Lung (tissue), 12 donors: Measurements from ENCODE around the gene KYNU. TPM values are rescaled to one million over a fixed set of nuclear protein-coding genes. Genes with fewer than 3 reads are reported as not detected.

ENCODE experiments used
- ATAC-seq: fragments of 200-7000 bp; cut with Tn5 transposase; one replicate; pipeline ENCODE4 v1.9.1; 2020; ENCODE audit warnings: moderate number of reproducible peaks; ENCODE audit not compliant: insufficient read depth, low FRiP score
- DNase-seq, 3 donors: peaks; one replicate each; pipeline ENCODE4 v3.0.0-alpha.2; 2013 to 2017
- H3K27ac ChIP-seq, 2 donors: one replicate each; pipeline ENCODE4 v1.5.1; 2013; ENCODE audit warnings: mild to moderate bottlenecking in 2 of 2, moderate library complexity in 2 of 2, control low read depth in 1 of 2, inconsistent platforms in 1 of 2, low read depth in 1 of 2, low read length in 1 of 2
- H3K27me3 ChIP-seq, 3 donors: one replicate each; pipeline ENCODE4 v1.5.1; 2013; ENCODE audit warnings: low read length in 2 of 3; ENCODE audit not compliant: control insufficient read depth in 3 of 3, insufficient read depth in 3 of 3
- H3K36me3 ChIP-seq, 4 donors: one replicate each; pipeline ENCODE4 v1.5.1; 2013; ENCODE audit warnings: low read length in 4 of 4, mild to moderate bottlenecking in 1 of 4, moderate library complexity in 1 of 4; ENCODE audit not compliant: control insufficient read depth in 4 of 4, insufficient read depth in 4 of 4
- H3K4me1 ChIP-seq, 5 donors: one replicate each; pipeline ENCODE4 v1.5.1; 2013; ENCODE audit warnings: low read length in 5 of 5, mild to moderate bottlenecking in 2 of 5, moderate library complexity in 1 of 5; ENCODE audit not compliant: control insufficient read depth in 5 of 5, insufficient read depth in 5 of 5
- H3K4me3 ChIP-seq: one replicate; pipeline ENCODE4 v1.5.1; 2013; ENCODE audit warnings: mild to moderate bottlenecking, control low read depth, moderate library complexity
- H3K9ac ChIP-seq, 2 donors: one replicate each; pipeline ENCODE4 v1.5.1; 2013; ENCODE audit warnings: low read length in 2 of 2, control low read depth in 1 of 2; ENCODE audit not compliant: insufficient read depth in 1 of 2
- H3K9me3 ChIP-seq, 4 donors: one replicate each; pipeline ENCODE4 v1.5.1; 2013; ENCODE audit warnings: low read length in 3 of 4, mild to moderate bottlenecking in 1 of 4, moderate library complexity in 1 of 4; ENCODE audit not compliant: control insufficient read depth in 4 of 4, insufficient read depth in 3 of 4
- CTCF ChIP-seq: IDR thresholded peaks from 2 replicates; pipeline ENCODE4 v1.5.1; 2012; ENCODE audit warnings: mild to moderate bottlenecking; ENCODE audit errors: control extremely low read depth, extremely low read depth
- WGBS, 2 donors: extraction: QIAGEN DNeasy Blood & Tissue Kit; methylation state at CpG; one replicate each; pipeline ENCODE4 v1.1.7; 2013; 5-methylcytosine and 5-hydroxymethylcytosine counted together
- polyA plus RNA-seq, 2 donors: library from polyadenylated mRNA; stranded (reverse); fragments of 200-250 nt; gene quantifications; one replicate each; pipeline ENCODE4 v1.2.1, GENCODE V29; 2013
- total RNA-seq, 2 donors: library from RNA; depleted of rRNA in 1 of 2; stranded (reverse); fragments of >200 nt in 1 of 2; gene quantifications; one replicate each; pipeline ENCODE4 v1.2.1, GENCODE V29; 2014 to 2021
- donor health status: control.
- donor health status: control.
- donor health status: Bipolar disorder and iron deficiency.
- donor health status: healthy.
- donor health status: DM: yes; HTN: yes; CAD: no.

KYNU gene
- total and polyA plus RNA-seq, 4 donors: 6.4 to 33.9 (median 17.1) TPM

DNA sequence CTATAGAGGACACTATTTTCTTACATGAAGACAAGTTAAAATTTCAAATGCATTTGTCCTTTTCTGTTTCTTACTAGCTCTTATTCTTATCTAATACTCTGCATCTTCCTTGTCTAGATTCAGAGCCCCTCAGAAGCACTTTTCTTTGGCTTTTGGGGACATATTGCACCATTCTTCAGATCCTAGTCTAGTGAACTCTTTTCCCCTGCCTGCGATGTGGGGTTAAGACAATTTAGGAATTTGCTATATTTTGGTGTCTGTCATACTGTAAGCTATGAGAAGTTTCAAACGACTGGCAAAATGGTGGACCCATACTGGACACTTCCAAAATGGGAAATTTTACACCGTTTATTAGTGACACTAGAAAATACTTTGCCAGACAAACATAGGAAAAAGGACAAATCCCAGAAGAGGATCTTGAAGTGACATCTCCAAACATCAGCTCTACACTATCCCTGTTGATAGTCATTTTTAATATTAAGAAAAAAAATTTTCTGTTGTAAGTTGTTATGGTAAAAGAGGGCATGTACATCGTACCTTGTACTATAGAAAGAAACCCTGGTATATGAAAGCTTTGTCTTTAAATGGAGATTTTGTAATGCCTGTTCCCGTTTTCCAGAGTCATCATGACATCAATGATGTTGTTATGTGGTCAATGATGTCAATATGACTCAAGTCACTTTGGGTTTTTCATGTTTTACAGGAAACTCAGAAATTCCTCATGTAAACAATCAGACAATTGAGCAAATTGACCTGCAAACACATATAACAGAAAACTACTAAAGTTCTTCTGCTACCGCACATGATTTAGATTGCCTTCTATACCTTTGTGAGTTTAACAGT is 4.4 kb upstream of the KYNU start:
- 79 to 82% methylated on average over 6 of the region's 6 CpGs for WGBS, 2 donors
- H3K27me3 ChIP-seq: no peaks in the 10 kb centered on the region
- H3K27ac ChIP-seq: peak overlapping the region in 1 of 2 donors; percentile 14
- ATAC-seq (no peak), DNase-seq (no peak)
- H3K9ac ChIP-seq: no peak overlapping the region
- peaks cover 0 to 5% (median 0%) of the 10 kb centered on the region in 5 donors for H3K4me1 ChIP-seq
- no peaks in the 10 kb centered on the region for H3K9me3 ChIP-seq
- no peak overlapping the region for H3K4me3 ChIP-seq
- H3K36me3 ChIP-seq: no peaks in the 10 kb centered on the region
- TF ChIP-seq CTCF: no peak

- no peaks in the 10 kb centered on the region for H3K27me3 ChIP-seq
- no peaks in the 10 kb centered on the region for H3K36me3 ChIP-seq
- DNase-seq (no peak), ATAC-seq (no peak)
- peaks cover 0 to 5% (median 0%) of the 10 kb centered on the region in 5 donors for H3K4me1 ChIP-seq
- H3K4me3 ChIP-seq: no peak overlapping the region
- 84 to 91% methylated on average over 1 of the region's 1 CpG for WGBS, 2 donors
- H3K9me3 ChIP-seq: no peaks in the 10 kb centered on the region
- no peak overlapping the region for H3K9ac ChIP-seq
- no peak for TF ChIP-seq CTCF
- H3K27ac ChIP-seq: peak overlapping the region in 1 of 2 donors; percentile 80
Observed at GRCh38 chr2:142873831-142874287, 3.6 kb upstream of the KYNU start.

GRCh38 chr2:142874293-142874814 is 3.1 kb upstream of the KYNU start:
- Histone ChIP-seq H3K9me3 (no peaks in the 10 kb centered on the region), H3K4me1 (peaks cover 0 to 5% (median 0%) of the 10 kb centered on the region in 5 donors), H3K4me3 (no peak overlapping the region), H3K36me3 (no peaks in the 10 kb centered on the region), H3K9ac (no peak overlapping the region), H3K27ac (no peak overlapping the region), H3K27me3 (no peaks in the 10 kb centered on the region)
- WGBS, 2 donors: 22 to 28% methylated on average over 2 of the region's 2 CpGs
- TF ChIP-seq CTCF: no peak
- ATAC-seq (peak; percentile 93), DNase-seq (peak in 1 of 3 donors; percentile 48)
